Neural crest cell (in vitro differentiated cells): Measurements from ENCODE around the gene OLIG1. TPM values are rescaled to one million over a fixed set of nuclear protein-coding genes. Genes with fewer than 3 reads are reported as not detected.
A peak's percentile ranks its signal among the peaks of the same experiment; 100 is the strongest.

Experiments used
- DNase-seq: peaks from one replicate; pipeline ENCODE4 v3.0.0; 2021; ENCODE audit warnings: low read depth, mixed read lengths, low spot score
- H3K27ac Mint-ChIP-seq: one replicate; pipeline ENCODE4 v1.8.0; 2021; ENCODE audit warnings: mild to moderate bottlenecking, mixed read lengths; ENCODE audit not compliant: unreplicated experiment
- H3K27me3 Mint-ChIP-seq: 2 replicates; pipeline ENCODE4 v1.8.0; 2021; ENCODE audit warnings: low read depth, mild to moderate bottlenecking, mixed read lengths
- H3K36me3 Mint-ChIP-seq: 2 replicates; pipeline ENCODE4 v1.8.0; 2021; ENCODE audit warnings: low read depth, mild to moderate bottlenecking, mixed read lengths
- H3K4me1 Mint-ChIP-seq: 2 replicates; pipeline ENCODE4 v1.8.0; 2021; ENCODE audit warnings: mixed read lengths
- H3K4me3 Mint-ChIP-seq: one replicate; pipeline ENCODE4 v1.8.0; 2021; ENCODE audit warnings: mild to moderate bottlenecking, mixed read lengths
- H3K9me3 Mint-ChIP-seq: 2 replicates; pipeline ENCODE4 v1.8.0; 2021; ENCODE audit warnings: mixed read lengths
- CTCF ChIP-seq: fragments of 200-600 bp; sonication (generic); conservative IDR thresholded peaks from 2 replicates; pipeline ENCODE4 v1.5.0; 2021; ENCODE audit warnings: antibody characterized with exemption, mild to moderate bottlenecking
- total RNA-seq: library from RNA; stranded (reverse); gene quantifications from 2 replicates; pipeline ENCODE4 v1.2.1, GENCODE V29; 2021

Gene OLIG1
- total RNA-seq, 1 donor from 2014 or later = 8.4 TPM

- no peak for DNase-seq
- Mint-ChIP-seq H3K4me1 (peaks cover 50% of the 10 kb centered on the region), H3K9me3 (no peaks in the 10 kb centered on the region), H3K27ac (no peak overlapping the region), H3K4me3 (peak overlapping the region; percentile 76), H3K36me3 (peaks cover 5% of the 10 kb centered on the region), H3K27me3 (peaks cover 91% of the 10 kb centered on the region)
- no peak for TF ChIP-seq CTCF
Measured at GRCh38 chr21:33022828-33023573, 46.9 kb upstream of the OLIG1 start.

- peak overlapping the region; percentile 63 for H3K4me3 Mint-ChIP-seq
- DNase-seq = no peak
- H3K9me3 Mint-ChIP-seq = no peaks in the 10 kb centered on the region
- H3K27me3 Mint-ChIP-seq = peaks cover 91% of the 10 kb centered on the region
- H3K4me1 Mint-ChIP-seq = peaks cover 48% of the 10 kb centered on the region
- peaks cover 5% of the 10 kb centered on the region for H3K36me3 Mint-ChIP-seq
- H3K27ac Mint-ChIP-seq = no peak overlapping the region
- TF ChIP-seq CTCF = no peak
Measured at GRCh38 chr21:33023574-33024200, 46.3 kb upstream of the OLIG1 start.

GRCh38 chr21:33024201-33025103, 45.5 kb upstream of the OLIG1 start:
- H3K4me3 Mint-ChIP-seq = peak overlapping the region; percentile 87
- peaks cover 2% of the 10 kb centered on the region for H3K36me3 Mint-ChIP-seq
- H3K9me3 Mint-ChIP-seq = no peaks in the 10 kb centered on the region
- DNase-seq = no peak
- peaks cover 91% of the 10 kb centered on the region for H3K27me3 Mint-ChIP-seq
- no peak overlapping the region for H3K27ac Mint-ChIP-seq
- no peak for TF ChIP-seq CTCF
- H3K4me1 Mint-ChIP-seq = peaks cover 41% of the 10 kb centered on the region

GRCh38 chr21:33025106-33025488, 44.8 kb upstream of the OLIG1 start:
- H3K4me3 Mint-ChIP-seq = peak overlapping the region; percentile 87
- peaks cover 39% of the 10 kb centered on the region for H3K4me1 Mint-ChIP-seq
- H3K27me3 Mint-ChIP-seq = peaks cover 94% of the 10 kb centered on the region
- no peaks in the 10 kb centered on the region for H3K9me3 Mint-ChIP-seq
- DNase-seq = peak; percentile 52
- peak; percentile 49 for TF ChIP-seq CTCF
- peaks cover 2% of the 10 kb centered on the region for H3K36me3 Mint-ChIP-seq
- H3K27ac Mint-ChIP-seq = no peak overlapping the region
